Omental fat pad (tissue), 4 donors: ENCODE measurements around the gene NUP85. TPM values are rescaled to one million over a fixed set of nuclear protein-coding genes. Genes with fewer than 3 reads are reported as not detected.

Experiments
- ATAC-seq: fragments of 150-250 bp; one replicate; pipeline ENCODE4 v1.9.1; 2016; ENCODE audit warnings: mild to moderate bottlenecking, moderate library complexity; ENCODE audit not compliant: low FRiP score
- DNase-seq: peaks from one replicate; pipeline ENCODE4 v3.0.0-alpha.2; 2019; ENCODE audit warnings: low spot score
- total RNA-seq, 4 donors: library from RNA; depleted of rRNA; stranded (reverse); fragments of >200 nt; gene quantifications; one replicate each; pipeline ENCODE4 v1.1.0, GENCODE V29; 2016
- TF ChIP-seq, protein P1 (sequence below), 3 donors: fragments of 450-650 bp; IDR thresholded peaks; one replicate each; pipeline ENCODE4 v1.5.1; 2016 to 2017; ENCODE audit warnings: antibody characterized with exemption in 3 of 3, mild to moderate bottlenecking in 3 of 3, moderate library complexity in 2 of 3

NUP85 gene
- total RNA-seq, 4 donors from 2014 or later: 17.4 to 51.2 (median 34.8) TPM

DNA sequence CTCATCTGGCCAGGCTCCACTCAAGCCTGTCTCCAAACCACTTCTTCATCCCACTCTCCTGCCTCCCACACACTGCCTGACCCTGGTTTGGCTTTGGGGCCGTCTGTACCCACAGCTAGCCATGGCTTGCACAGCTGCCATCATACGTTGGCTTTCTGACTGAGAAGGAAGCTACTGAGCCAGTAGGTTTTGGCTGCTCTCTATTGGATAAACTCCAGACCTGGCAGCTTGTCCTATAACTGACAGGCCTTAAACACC, 61.6 kb downstream of the NUP85 start:
- ATAC-seq (no peak), DNase-seq (no peak)
- TF ChIP-seq, protein P1, sequence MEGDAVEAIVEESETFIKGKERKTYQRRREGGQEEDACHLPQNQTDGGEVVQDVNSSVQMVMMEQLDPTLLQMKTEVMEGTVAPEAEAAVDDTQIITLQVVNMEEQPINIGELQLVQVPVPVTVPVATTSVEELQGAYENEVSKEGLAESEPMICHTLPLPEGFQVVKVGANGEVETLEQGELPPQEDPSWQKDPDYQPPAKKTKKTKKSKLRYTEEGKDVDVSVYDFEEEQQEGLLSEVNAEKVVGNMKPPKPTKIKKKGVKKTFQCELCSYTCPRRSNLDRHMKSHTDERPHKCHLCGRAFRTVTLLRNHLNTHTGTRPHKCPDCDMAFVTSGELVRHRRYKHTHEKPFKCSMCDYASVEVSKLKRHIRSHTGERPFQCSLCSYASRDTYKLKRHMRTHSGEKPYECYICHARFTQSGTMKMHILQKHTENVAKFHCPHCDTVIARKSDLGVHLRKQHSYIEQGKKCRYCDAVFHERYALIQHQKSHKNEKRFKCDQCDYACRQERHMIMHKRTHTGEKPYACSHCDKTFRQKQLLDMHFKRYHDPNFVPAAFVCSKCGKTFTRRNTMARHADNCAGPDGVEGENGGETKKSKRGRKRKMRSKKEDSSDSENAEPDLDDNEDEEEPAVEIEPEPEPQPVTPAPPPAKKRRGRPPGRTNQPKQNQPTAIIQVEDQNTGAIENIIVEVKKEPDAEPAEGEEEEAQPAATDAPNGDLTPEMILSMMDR (IDR thresholded peaks at IDR 0.05): no peak

DNA sequence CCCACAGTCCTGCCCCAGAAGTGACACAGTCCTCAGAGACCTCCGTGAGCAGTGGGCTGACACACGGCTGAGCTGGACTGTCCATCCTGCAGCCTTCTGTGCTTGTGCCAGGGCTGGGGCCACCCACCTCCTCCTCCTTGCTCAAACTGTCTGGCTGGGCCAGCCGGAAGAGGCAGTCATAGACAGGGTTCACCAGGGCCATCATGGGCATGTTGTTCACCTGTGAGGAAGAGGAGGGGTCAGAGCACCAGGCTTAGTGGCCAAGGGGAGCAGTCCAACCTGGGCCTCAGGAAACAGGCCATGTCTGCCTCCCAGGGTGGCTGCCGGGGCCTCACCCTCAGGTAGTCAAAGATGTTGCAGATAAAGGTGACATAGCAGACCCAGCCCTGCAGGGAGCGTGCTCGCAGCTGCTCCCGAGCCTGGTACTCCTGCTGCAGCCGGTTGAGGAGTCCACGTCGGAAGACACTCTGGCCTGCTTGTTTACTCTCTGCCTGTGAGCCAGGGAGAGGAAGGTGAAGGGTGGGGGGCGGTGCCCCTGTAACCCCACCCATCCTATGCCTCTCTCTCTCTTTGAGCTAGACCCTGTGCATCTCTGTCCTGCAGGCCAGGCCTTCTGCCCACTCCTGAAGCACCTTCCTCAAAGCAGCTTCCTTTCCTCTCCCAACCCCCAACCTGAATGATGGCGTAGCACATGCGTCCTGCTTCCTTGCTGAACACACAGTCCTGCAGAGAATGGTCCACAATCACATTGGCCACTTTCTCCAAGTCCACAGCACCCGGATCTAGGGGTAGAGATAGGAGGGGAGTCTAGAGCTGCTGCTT, 62.1 kb downstream of the NUP85 start:
- TF ChIP-seq, protein P1 (IDR thresholded peaks at IDR 0.05): no peak
- ATAC-seq: no peak
- no peak for DNase-seq

DNA sequence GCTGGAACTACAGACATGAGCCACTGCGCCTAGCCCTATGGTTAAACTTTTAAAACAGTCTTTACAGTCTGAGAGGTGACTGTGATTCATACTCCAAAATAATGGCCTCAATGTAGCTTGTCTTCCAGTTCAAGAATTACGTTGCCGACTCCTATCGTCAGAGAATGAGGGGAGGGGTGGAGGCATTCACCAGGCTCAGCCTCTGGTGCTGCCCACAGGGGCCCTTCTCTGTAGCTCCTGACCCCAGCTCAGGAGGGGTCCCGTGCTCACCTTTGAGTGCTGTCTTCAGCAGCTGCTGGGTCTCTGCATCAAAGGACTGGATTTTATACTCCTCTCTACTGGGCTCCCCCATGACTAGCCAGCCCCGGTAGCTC, 64.4 kb downstream of the NUP85 start:
- DNase-seq (no peak), ATAC-seq (no peak)
- TF ChIP-seq, protein P1 (IDR thresholded peaks at IDR 0.05): no peak

DNA sequence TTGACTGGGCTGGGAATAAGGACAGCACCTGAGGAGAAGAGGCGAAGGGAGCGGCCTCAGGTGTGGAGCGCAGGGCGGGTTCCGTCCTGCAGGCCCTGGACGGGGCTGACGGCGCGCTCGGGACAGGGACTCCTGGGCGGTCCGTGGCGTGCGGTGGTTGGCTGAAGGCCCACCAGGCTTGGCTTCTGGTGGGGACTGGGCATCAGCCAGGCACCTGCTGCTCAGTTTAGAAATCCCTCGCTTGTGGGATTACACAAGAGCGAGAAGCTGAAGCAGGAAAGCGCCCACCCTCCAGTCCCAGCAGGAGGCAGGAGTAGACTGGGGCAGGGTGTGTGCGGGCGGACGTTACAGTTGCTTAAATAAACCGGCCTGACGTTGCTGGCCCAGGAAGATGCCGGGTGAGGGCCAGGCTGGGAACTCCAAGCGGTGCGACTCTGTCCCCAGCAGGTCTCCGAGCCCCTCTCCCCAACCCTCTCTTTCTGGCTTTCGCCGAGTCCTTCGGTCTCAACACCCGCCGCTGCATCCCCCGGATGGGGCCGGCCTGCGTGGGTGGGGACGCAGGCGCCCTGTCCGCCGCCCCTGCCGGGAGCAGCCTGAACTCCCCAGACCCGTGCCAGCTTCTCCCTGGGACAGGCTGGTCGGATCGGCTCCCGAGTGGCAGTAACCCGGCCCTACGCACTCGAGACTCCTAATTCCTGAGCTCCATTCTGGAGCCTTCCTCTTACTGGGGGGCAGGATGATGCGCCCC, 64.9 kb downstream of the NUP85 start:
- ATAC-seq: peak; percentile 79

DNA sequence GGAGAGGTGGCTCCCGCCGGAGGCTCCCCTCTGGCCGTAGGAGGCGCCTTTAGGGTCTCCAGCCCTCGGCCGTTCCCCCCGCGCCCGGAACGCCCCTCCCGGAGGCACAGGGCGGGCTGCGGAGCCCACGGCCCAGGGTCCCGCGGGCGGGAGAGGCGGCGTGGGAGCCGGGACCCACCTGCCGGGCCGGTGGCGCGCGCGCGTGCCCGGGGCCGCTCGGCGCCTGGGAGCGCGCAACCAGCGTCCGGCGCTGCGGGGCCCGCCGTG, 65.4 kb downstream of the NUP85 start, which contains the start of gene MIF4GD:
Gene MIF4GD, minus strand, starts transcription at position 266 of the 267 bp plus-strand sequence. CDS start 1,036 bp downstream, outside the sequence.
- no peak for ATAC-seq
- TF ChIP-seq, protein P1 (IDR thresholded peaks at IDR 0.05): no peak
- DNase-seq: no peak

More for the DNA sequence above, 64.9 kb downstream of the NUP85 start:
- TF ChIP-seq, protein P1 (IDR thresholded peaks at IDR 0.05): no peak
- DNase-seq: peak; percentile 46

DNA sequence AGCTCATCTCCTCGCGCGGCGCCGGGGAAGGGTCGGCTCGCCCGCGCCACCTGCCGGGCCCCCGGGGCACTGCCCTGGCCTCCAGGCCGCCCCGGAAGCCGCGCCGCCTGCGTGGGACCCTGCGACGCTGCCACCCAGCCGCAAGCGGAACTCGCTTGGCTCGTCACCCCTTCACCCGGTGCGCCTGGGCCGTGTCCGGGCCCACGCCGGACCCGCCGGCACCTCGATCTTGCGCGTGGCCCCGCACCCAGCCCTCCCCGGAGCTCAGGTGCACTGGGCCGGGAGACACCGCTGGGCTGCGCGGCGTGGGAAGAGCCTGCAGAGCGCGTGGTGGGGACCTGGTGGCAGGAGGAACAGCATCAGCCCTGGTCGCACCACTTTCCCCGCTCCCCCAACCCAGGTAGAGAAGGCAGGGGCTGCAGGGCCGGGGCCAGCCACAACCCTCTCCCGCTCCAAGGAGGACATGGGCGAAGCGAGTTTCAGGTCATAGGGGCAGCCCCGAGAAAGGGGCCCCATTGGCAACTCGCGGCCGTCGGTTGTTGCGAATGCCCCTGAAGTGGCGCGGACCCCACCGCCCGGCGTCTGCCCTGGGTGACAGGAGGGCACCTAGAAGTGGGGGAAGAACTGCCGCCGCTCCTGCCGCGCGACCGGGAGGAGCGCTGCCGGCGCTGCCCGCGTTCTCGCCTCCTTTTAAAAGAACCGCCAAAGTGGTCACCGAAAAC, 65.9 kb downstream of the NUP85 start:
- TF ChIP-seq, protein P1 (IDR thresholded peaks at IDR 0.05): peak in 2 of 3 donors; percentile 62 to 94
- ATAC-seq (peak; percentile 86), DNase-seq (no peak)
